Stimulated activated CD8-positive, alpha-beta memory T cell treated with anti-CD3 and anti-CD28 coated beads, Interleukin-12 subunit alpha, Interleukin-12 subunit beta, amount 100 ng/mL, for 24 hours (primary cell): ENCODE measurements around the gene CATSPERD.

ENCODE experiments used
- DNase-seq: peaks from one replicate; pipeline ENCODE4 v3.0.0-alpha.2; 2020; ENCODE audit errors: extremely low read depth

CATSPERD gene

DNA sequence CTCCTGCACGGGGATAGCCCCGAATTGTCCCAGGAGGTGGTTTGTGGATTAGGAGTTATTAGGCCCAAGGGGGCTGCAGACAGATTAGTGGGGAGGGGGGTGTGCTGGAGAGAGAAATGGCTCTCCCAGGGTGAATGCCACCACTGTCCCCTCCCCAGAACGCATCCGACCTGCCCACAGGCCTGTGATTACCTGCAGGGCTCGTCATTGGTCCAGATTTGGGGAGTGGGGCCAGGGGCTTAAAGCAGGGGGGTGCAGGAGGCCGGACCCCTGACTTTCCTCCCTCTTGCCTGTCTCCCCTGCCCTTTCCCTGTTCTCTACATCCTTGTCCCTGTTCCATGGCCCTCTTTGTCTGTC is 85.7 kb downstream of the CATSPERD start:
- DNase-seq = no peak

DNA sequence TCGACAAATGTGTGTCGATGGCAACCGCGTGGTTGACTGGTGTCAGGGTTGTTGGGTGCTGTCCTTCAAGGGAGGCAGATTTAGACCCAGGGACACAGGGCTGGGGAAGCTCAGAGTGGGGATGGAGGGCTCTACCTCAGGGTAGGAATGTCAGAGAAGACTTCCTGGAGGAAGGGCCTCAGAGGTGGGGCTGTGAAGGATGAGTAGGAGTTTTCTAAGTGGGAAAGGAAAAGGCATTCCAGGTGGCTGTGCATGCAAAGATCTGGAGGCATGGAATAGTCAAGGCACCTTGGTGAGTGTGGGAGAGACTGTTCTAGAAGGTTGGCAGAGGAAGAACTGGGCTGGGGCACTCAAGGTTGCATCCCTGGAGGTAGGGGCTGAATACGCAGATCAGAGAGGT is 86.5 kb downstream of the CATSPERD start:
- no peak for DNase-seq

DNA sequence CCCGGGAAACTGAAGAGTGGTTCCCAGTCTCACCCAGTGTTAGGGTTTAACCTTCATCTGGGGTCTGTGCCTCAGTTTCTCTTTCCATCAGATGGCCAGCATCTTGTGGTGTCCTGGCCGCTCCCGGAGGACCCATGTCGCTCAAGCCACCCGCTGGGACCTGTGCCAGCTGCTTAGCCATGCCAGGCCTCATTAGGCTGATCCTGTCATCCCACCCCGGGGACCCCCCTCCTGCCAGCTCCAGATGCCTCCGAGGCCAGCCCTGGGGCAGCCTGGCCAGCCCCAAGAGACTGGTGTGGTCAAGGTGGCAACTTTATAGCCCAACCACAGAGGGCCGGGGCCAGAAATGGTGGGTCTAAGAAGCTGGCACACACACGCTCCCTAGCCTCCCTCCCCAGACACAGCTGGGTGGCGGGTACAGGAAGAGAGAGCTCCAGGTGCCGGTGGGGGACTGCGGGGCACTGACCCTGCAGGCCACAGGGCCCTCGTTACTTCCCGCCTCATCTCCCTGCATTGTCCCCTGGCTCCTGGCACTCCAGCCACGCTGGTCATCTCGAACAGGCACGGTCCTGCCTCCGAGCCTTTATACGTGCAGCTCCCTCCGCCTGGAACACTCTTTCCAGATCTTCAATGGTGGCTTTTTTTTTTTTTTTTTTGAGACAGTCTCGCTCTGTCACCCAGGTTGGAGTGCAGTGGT is 87.8 kb downstream of the CATSPERD start:
- no peak for DNase-seq

DNA sequence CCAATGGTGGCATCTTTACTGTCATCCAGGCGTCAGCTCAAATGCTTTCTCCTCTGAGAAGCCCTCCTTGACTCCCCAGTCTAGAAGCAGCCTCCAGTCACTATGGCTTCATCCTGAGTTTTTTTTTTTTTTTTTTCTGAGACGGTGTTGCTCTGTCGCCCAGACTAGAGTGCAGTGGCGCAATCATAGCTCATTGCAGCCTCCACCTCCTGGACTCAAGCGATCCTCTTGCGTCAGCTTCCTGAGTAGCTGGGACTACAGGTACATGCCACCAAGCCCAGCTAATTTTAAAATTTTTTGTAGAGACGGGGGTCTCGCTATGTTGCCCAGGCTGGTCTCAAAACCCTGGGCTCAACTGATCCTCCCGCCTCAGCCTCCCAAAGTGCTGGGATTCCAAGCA is 88.6 kb downstream of the CATSPERD start:
- no peak for DNase-seq

DNA sequence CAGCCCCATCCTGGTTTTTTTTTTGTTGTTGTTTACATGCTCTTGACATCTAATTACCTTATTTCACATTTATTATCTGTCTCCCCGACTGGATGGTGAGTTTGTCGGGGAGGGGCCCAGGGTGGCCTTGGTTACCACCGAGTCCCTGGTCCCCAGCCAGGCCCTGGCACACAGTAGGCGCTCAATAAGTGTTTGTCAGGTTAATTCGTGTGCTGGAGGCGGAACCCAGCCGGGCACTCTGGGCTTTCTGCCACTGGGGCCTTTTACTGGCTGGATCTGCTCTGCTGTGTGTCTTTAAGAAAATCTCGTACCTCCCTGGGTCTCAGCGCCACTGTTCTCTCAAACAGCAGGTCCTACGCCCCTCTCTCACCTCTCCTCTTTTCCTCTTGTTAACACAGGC is 89.0 kb downstream of the CATSPERD start:
- no peak for DNase-seq

DNA sequence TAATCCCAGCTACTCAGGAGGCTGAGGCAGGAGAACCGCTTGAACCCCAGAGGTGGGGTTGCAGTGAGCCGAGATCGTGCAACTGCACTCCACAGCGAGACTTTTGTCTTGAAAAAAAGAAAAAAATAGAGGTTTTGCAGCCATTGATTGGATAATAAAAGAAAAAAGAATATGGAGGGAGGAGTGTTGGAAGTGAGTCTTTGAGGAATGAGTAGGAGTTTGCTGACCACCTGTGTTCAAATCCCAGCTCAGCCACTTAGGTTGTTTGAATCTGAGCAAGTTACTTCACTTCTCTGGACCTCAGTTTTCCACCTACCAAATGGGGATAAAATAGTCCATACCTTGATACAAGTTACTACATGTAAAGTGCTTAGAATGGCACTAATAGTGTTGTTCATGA is 90.7 kb downstream of the CATSPERD start:
- no peak for DNase-seq

DNA sequence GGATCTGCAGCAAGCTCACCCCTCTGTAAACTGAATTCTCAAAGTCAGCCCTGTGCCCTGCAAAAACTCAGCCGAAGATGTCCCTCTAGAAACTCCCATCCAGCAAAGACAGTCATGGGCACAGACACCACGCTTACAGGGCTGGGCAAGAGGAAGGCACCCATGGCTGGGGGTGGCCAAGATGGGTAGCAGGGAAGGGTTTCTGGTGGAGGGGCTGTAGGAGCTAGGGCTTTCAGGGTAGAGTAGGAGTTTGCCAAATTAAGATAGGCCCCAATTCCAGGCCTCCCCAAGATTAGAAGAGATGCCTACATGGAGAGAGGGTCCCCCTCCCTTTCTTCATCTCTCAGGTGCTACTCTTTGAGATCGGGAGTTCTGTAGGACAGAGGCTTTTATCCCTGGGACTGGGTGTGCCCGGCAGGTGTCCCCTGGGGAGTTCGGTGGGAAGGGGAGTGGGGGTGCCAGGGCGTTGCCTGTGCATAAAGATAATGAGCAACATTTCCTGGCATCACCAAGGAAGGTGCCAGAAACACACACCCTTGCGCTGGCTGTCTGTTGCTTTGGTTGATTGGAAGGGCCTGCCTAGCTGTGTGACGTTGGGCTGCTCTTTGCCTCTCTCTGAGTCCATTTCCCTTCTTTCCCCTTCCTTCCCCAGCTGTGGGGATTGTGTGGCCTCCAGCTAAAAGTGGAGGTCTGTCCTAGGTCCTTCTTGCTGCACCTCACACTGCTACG is 93.8 kb downstream of the CATSPERD start:
- DNase-seq = no peak

DNA sequence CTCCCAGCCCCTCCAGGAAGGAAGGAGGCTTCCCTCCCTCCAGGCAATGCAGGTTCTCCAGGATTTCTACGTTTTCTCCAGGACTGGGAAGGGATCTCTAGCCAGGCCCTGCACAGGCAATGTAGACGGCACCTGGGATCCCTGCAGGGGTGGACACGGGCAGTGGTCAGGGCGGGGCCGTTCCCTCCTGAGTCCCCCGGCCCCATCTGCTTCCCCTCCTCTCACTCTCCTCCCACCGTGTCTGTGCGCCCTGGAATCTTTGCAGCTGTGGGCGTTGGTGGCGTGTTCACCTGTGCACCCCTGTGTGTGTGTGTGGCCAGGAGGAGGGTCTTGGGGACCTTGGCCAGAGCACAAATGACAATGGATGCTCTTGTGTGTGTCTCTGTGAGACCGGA is 94.4 kb downstream of the CATSPERD start:
- DNase-seq = no peak

DNA sequence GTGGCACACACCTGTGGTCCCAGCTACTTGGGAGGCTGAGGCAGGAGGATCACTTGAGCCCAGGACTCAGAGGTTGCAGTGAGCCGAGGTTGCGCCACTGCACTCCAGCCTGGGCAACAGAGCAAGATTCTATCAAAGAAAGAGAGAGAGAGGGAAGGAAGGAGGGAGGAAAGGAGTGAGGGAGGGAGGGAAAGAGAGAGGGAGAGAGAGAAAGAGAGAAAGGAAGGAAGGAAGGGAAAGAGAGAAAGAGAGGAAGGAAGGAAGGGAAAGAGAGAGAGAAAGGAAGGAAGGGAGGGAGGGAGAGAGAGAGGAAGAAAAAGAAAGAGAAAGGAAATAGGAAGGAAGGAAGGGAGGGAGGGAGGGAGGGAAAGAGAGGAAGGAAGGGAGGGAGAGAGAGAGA is 96.8 kb downstream of the CATSPERD start:
- no peak for DNase-seq

DNA sequence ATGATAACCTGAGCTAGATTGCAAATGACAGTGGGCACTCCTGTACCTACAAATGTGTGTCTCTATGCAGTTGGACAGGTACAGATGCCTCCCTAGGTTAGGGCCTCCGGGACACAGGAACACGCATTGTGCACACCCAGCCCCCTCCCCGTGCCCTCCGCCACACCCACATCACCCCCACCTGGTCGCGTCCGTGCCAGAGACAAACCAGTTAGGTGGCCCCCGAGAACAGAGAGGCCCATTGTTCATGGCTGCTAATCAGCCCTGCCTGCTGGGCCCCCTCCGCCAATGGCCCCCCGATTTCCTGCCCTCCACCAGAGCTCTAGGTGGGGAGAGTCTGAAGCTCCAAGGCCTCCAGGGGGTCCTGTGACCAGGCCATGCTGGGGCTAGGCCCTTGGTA is 98.2 kb downstream of the CATSPERD start:
- DNase-seq = no peak

DNA sequence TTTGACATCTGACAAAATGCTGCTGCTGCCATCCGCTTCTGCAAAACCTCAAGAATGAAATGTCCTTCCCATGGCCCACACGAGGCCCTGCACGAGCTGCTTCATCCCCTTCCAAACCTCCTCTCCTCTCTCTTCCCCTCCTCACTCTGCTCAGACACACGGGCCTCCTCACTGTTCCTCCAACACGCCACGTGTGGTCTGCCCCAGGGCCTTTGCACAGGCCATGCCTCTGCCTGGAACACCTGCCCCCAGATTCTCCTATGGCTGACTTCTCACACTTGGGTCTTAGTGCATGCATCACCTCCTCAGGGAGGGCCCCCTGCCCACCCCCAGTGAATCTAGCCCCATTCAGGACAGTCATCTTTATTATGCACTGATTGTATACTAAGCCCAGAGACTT is 100.3 kb downstream of the CATSPERD start:
- no peak for DNase-seq

DNA sequence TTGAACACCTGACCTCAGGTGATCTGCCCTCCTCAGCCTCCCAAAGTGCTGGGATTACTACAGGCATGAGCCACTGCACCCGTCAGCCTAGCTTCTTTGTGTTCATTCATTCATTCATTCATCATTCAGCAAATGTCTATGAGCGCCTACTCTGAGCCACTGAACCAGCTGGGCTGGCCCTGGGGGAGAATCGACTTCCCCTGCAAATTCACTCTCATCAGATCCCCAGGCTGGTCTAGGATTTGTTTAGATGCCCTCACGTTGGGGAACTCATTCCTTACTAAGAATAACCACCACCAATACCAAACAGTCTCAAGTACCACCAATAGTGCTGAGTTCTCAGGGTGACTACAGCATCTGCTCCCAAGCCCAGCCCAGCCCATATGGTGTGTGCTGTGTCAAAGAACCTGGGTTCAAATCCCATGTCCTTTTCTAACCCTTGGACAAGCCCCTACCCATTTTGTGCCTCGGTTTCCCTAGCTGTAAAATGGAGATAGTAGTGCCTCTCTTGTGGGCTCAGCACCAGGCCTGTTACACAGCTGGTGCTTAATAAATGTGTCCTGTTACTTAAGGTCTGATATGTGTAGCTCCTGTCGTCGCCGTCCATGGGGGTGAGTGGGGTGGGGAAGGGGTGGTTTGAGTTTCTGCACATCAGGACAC is 101.2 kb downstream of the CATSPERD start:
- no peak for DNase-seq

DNA sequence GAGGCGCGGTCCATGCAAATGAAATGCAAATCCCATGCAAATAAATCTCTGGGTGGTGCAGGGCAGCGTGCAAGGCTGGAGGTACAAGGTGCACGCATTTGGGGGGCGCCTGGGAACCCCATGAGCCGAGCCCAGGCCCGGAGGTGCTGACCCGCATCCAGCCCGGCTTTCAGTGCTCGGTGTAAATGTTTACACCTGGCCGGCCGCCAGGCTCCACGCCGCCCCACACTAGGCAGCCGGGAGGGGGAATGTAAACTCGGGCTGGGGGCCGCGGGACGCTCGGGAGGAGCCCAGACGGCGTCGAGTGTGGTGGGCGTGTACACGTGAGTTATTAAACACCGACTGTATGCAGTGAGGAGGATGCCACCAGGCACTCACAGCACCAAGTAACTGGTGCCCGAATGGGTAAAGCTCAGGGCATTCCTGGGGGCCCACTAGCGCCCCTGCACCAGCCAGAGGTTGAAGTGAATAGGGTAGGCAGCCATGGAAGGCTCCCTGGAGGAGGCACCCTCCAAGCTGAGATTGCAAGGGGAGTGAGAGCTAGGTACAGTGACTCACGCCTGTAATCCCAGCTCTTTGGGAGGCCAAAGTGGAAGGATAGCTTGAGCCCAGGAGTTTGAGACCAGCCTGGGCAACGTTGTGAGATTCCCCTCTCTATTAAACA is 101.9 kb downstream of the CATSPERD start:
- DNase-seq = no peak

DNA sequence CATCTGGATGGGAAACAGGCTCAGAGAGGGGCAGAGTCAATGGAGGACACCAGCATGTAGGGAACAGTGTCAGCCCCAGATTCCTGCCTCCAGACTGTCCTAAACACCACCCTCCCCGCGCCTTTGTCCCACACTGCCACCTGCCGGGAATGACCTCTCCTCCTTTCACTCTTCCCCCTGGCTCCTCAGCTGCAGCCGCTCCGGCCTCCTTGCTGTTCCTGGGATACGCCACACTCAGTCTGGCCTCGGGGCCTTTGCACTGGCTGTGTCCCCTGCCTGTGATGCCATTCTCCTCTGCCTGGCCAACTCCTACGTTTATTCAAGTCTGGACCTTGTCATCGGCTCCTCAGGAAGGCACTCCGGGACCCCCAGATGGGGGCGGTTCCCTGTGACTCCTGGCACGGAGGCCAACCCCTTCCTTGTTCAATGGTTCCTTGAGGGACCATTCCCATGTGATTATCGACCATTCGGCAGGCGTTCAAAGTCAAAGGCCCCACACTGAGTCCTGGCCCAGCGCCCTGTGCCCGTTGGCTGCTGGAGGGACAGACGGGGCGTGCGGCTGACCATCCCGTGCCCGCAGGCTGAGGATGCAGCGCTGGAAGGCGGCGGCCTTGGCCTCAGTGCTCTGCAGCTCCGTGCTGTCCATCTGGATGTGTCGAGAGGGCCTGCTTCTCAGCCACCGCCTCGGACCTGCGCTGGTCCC is 103.3 kb downstream of the CATSPERD start:
- DNase-seq = no peak

DNA sequence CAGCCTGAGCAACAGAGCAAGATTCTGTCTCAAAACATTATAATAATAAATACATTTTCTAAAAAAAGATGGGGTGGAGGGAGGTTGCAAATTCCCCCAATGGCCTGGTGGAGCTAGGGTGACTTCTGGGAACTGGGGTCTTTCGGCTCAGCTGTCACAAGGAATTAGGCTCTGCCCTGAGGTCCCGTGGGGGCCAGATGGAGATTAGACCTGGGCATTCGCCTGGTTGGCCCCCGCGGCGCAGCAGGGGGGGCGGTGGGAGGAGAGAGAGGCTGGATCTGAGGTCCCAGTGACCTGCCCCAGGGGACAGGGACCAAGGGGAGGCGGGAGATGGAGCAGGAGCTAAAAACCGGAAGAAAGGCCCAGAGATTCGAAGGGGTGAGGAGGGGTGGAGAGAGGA is 104.3 kb downstream of the CATSPERD start:
- DNase-seq = no peak

DNA sequence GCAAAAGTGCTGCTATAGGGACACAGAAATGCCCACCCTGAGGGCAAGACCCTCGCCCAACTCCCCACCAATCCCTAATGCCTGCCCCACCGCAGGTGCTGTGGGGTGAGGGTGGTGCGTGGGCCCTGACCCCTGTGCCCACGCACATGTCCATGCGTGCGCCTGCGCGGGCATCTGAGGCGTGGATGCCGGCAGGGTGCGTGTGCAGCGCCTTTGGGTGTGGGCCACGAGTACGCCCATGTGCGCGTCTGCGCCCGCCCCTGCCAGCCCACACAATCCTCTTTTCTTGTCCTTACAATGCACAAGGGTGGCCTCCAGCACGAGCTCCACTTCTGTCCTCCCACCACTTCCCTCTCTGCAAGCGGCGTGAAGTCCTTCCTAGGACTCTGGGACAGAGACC is 104.7 kb downstream of the CATSPERD start:
- DNase-seq = no peak

DNA sequence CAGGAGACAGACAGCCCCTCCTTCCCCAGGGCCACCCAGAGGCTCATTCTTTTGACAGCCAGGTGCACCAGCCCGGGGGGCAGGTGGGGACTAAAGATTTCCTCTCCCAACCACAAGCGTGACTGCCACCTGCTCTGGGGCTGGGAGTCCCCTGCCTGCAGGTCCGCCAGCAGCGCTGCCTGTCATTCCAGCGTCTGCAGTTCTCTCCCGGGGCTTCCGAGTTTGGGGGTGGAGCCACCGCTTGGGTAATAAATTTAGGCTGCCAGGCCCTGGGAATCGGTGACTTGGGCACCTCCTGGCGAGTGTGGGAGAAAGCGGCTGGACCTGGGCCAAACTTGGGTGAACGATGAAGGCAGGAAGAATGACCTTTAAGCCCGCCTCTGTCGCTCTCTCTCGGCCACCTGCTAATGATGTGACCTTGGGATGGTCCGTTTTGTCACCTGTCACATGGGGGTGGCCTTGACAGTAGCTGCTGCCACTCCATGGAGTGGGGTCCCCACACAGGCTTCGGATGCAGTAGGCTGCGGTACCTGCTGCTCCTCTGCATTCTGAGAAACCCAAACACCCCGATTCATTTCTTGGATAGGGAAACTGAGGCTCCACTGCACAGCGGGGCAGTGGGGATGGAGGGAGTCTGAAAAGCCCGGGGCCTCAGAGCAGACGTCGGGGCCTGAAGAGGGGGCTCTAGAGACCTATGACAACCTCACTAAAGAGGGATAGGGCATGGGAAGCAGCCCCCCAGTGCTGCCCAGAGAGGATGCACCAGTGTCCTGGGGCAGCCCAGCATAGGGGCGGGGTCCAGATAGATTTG is 106.3 kb downstream of the CATSPERD start:
- no peak for DNase-seq

DNA sequence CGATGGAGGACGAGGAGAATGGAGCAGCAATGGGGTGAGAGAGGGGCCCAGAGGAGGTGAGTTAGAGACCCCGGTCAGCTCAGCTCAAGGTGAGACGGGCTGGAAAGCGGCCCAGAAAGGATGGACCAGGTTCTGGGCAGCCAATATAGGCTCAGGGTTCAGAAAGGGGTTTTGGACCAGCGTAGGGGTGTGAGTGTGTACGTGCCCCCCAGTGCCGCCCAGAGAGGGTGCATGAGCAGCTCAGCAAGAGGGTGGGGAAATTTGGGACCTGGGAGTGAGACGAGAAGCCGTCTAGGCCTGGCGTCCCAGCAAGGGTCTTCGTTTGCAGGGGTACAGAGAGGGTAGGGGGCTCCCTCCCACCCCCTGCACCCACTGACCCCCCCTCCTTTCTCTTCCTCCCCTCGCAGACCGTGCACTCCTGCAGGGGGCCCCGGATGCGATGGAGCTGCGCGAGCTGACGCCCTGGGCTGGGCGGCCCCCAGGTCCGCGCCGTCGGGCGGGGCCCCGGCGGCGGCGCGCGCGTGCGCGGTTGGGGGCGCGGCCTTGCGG is 107.0 kb downstream of the CATSPERD start:
- no peak for DNase-seq

DNA sequence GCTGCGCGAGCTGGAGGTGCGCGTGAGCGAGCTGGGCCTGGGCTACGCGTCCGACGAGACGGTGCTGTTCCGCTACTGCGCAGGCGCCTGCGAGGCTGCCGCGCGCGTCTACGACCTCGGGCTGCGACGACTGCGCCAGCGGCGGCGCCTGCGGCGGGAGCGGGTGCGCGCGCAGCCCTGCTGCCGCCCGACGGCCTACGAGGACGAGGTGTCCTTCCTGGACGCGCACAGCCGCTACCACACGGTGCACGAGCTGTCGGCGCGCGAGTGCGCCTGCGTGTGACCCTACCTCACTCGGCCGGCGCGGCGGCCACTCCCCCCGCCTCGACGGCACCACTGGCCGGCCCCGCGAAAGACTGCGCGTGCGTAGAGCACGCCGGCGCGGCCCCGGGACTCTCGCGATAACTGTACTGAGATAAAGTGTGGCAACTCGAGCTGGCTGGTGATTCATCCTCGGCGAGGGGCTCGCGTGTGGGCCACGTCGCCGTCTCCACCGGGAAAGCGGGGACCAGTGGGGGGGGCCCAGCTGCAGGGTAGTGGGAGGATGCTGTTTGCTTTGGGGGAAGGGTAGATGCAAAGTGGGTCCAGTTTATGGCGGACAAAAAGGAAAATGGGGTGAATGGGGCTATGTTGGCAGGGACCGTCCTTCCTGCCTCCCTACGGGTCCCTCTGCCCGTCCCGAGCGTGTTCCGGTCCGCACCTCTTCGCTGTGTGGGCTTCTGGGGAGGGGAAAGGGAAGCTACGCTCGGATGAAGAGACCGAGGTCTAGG is 107.6 kb downstream of the CATSPERD start:
- peak; percentile 84 for DNase-seq
